Activated CD4-positive, alpha-beta T cell treated with anti-CD3 and anti-CD28 coated beads, Interleukin-2, amount 10 ng/mL, durations not matched to agents 24 days and 14 days (primary cell): Measurements from ENCODE around the gene RAD9B. TPM values are rescaled to one million over a fixed set of nuclear protein-coding genes. Genes with fewer than 3 reads are reported as not detected.

Experiments used
- DNase-seq: peaks from one replicate; pipeline ENCODE4 v3.0.0; 2022
- H3K27ac Mint-ChIP-seq: one replicate; pipeline ENCODE4 v1.8.0; 2022; ENCODE audit warnings: mild to moderate bottlenecking, mixed read lengths
- H3K27me3 Mint-ChIP-seq: one replicate; pipeline ENCODE4 v1.8.0; 2022; ENCODE audit warnings: mixed read lengths
- H3K36me3 Mint-ChIP-seq: one replicate; pipeline ENCODE4 v1.8.0; 2022; ENCODE audit warnings: low read depth, mild to moderate bottlenecking, mixed read lengths
- H3K4me1 Mint-ChIP-seq: one replicate; pipeline ENCODE4 v1.8.0; 2021; ENCODE audit warnings: mixed read lengths
- H3K4me3 Mint-ChIP-seq: one replicate; pipeline ENCODE4 v1.8.0; 2022; ENCODE audit warnings: mild to moderate bottlenecking, moderate library complexity, mixed read lengths
- H3K9me3 Mint-ChIP-seq: one replicate; pipeline ENCODE4 v1.8.0; 2021; ENCODE audit warnings: mixed read lengths
- intact Hi-C: fragments of 100-400 bp; cut with micrococcal nuclease; formaldehyde crosslinking; loops from one replicate; pipeline ENCODE4 v1.15.1; 2023
- total RNA-seq: library from RNA; stranded (reverse); gene quantifications from 2 replicates; pipeline ENCODE4 v1.2.3, GENCODE V29; 2022

The RAD9B gene
- total RNA-seq, 1 donor from 2014 or later, result 0.37 TPM

DNA sequence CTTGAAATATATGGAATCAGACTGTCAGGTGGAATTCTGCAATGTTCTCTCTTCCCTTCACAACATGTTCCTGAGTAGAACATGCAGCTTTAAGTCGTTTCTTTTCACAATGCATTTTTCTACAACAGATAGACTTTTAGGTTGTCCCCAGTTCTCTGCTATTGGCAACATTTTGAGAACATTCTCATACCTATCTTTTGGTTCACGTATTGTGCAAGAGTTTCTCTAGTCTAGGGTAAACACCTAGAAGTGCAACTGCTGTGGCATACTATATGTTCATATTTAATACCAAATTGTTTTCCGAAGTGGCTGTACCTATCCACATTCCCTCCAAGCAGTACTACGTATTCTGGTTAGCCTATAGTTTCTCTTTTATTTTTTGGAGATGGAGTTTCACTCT lies 48.9 kb downstream of the RAD9B start:
- intact Hi-C loops, result loop anchor here (5.0 kb wide), 1 partner anchor 39 kb away; no protein-coding TSS in a partner anchor
- peaks cover 39% of the 10 kb centered on the region for H3K4me1 Mint-ChIP-seq
- no peak overlapping the region for H3K27ac Mint-ChIP-seq
- H3K9me3 Mint-ChIP-seq, result no peaks in the 10 kb centered on the region
- H3K27me3 Mint-ChIP-seq, result no peaks in the 10 kb centered on the region
- no peak for DNase-seq
- no peak overlapping the region for H3K4me3 Mint-ChIP-seq
- peaks cover 40% of the 10 kb centered on the region for H3K36me3 Mint-ChIP-seq

Other genes with a start within 250 kb of the RAD9B start
- gene ATP2A2, start 221.1 kb upstream of the RAD9B start, total RNA-seq, result 219 and 222 TPM in 2 replicates
- 71.4 and 77.4 TPM in 2 replicates for gene ANAPC7, start 98.6 kb upstream of the RAD9B start, total RNA-seq
- 285 and 300 TPM in 2 replicates for gene ARPC3, start 52.0 kb upstream of the RAD9B start, total RNA-seq
- 60.0 and 62.8 TPM in 2 replicates for gene GPN3, start 34.1 kb upstream of the RAD9B start, total RNA-seq
- gene FAM216A, start 33.5 kb upstream of the RAD9B start, total RNA-seq, result 53.7 and 54.4 TPM in 2 replicates
- 101 and 106 TPM in 2 replicates for gene VPS29, start 220 bp upstream of the RAD9B start, total RNA-seq
- gene PPTC7, start 81.0 kb downstream of the RAD9B start, total RNA-seq, result 57.9 and 58.4 TPM in 2 replicates
- 11.7 and 15.4 TPM in 2 replicates for gene TCTN1, start 111.8 kb downstream of the RAD9B start, total RNA-seq
- gene HVCN1, start 186.8 kb downstream of the RAD9B start, total RNA-seq, result 17.9 and 18.0 TPM in 2 replicates
- gene PPP1CC, start 240.6 kb downstream of the RAD9B start, total RNA-seq, result 459 and 489 TPM in 2 replicates